Measurements from ENCODE around the gene FXYD2. TPM values are rescaled to one million over a fixed set of nuclear protein-coding genes. Genes with fewer than 3 reads are reported as not detected.

FXYD2 gene
- total RNA-seq, 2 experiments from 2014 or later = 1.7 to 2.1 TPM

DNA sequence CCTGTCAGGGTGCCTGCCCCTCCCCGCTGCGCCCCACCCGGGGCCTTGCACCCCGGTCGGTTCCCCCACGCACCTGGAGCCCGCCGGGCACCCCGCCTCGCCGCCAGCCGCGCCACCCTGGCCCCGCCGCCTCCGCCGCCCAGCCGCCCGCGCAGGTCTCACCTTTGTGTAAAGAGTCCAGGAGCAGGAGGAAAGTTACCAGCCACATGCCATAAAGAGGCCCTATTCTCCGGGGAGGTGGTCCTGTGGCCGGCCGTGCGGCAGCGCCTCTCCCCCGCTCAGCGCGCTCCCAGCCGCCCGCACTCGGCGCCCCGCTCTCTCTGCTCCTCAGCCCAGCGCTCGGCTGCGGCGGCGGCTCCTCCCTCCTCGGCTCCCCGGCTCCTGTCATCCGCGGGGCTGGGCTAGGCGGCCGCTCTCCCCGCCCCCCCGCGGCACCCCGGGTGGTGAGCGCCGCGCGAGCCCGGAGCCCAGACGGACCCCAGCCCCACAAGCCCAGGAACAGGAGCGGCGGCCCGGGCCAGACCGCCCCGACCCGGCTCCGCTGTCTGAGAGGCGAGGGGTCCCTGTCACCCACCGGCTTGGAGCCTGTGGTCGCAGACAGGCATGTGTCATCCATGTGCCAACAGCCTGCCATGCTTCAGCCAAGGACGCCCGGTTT lies 27.5 kb downstream of the FXYD2 start, which contains the start of gene DSCAML1:
TSS of gene DSCAML1 (minus strand) at position 345 of the 658 bp plus-strand sequence. CDS start at position 208, 137 bp downstream.
- ChIA-PET POLR2A (no interaction called here), CTCF (interaction anchor here (1.3 kb wide), 1 partner anchor 21 kb away, joined by 3 read pairs; no protein-coding TSS in a partner anchor)
- Histone ChIP-seq H3K36me3 (ENCODE audit: insufficient read depth, low read length) (no peaks in the 10 kb centered on the region), H3K27ac (ENCODE audit: low read depth in 1 of 2, low read length in 2 of 2) (no peak within 1 kb of the TSS), H3K4me1 (ENCODE audit: insufficient read depth, low read length) (peaks cover 23% of the 10 kb centered on the region), H3K27me3 (ENCODE audit: control insufficient read depth in 1 of 2, insufficient read depth in 2 of 2, low read length in 2 of 2) (peaks cover 53 to 56% of the 10 kb centered on the region in 2 experiments), H3K9me3 (ENCODE audit: control insufficient read depth in 1 of 2, insufficient read depth in 1 of 2, low read length in 2 of 2) (peaks cover 0 to 15% of the 10 kb centered on the region in 2 experiments), H3K4me3 (ENCODE audit: low read length) (peak within 1 kb of the TSS; percentile 41)
- ATAC-seq (ENCODE audit: poor library complexity) (peak; percentile 89), DNase-seq (peak in 11 of 14 experiments; percentile 23 to 66 (median 34))
- H3K27me3 Mint-ChIP-seq = peaks cover 61% of the 10 kb centered on the region
- H3K36me3 Mint-ChIP-seq (ENCODE audit: low read depth) = no peaks in the 10 kb centered on the region
- no peaks in the 10 kb centered on the region for H3K9me3 Mint-ChIP-seq
- TF ChIP-seq, protein P1, sequence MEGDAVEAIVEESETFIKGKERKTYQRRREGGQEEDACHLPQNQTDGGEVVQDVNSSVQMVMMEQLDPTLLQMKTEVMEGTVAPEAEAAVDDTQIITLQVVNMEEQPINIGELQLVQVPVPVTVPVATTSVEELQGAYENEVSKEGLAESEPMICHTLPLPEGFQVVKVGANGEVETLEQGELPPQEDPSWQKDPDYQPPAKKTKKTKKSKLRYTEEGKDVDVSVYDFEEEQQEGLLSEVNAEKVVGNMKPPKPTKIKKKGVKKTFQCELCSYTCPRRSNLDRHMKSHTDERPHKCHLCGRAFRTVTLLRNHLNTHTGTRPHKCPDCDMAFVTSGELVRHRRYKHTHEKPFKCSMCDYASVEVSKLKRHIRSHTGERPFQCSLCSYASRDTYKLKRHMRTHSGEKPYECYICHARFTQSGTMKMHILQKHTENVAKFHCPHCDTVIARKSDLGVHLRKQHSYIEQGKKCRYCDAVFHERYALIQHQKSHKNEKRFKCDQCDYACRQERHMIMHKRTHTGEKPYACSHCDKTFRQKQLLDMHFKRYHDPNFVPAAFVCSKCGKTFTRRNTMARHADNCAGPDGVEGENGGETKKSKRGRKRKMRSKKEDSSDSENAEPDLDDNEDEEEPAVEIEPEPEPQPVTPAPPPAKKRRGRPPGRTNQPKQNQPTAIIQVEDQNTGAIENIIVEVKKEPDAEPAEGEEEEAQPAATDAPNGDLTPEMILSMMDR (IDR thresholded peaks at IDR 0.05) = no peak
- H3K4me1 Mint-ChIP-seq (ENCODE audit: low read depth) = peaks cover 17% of the 10 kb centered on the region
- peak within 1 kb of the TSS; percentile 62 for H3K4me3 Mint-ChIP-seq
- intact Hi-C loops (cut with DNase I, micrococcal nuclease) = no loop called here
- no peak within 1 kb of the TSS for H3K27ac Mint-ChIP-seq

DNA sequence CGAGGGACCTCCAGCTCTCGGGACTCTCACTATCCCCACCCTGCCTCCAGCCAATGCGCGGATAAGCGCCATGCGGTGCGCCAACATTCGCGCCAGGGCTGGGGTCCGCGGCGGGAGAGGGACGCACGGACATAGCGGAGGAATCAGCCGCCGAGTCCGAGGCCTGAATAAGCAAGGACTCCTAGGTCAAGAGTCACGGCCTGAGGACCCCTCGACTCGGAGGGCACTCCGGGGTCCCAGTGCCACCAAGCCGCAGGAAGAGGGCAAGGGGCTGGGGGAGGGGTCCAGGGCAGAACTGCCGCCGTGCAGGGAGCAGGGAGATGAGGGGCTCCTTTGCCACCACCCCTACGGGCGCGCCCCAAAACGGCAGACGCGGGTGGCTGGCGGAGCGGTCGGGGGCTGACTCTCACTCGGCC lies 28.1 kb downstream of the FXYD2 start:
- H3K27me3 ChIP-seq (ENCODE audit: control insufficient read depth in 1 of 2, insufficient read depth in 2 of 2, low read length in 2 of 2) = peaks cover 56 to 59% of the 10 kb centered on the region in 2 experiments
- no peak for ATAC-seq (ENCODE audit: poor library complexity)

DNA sequence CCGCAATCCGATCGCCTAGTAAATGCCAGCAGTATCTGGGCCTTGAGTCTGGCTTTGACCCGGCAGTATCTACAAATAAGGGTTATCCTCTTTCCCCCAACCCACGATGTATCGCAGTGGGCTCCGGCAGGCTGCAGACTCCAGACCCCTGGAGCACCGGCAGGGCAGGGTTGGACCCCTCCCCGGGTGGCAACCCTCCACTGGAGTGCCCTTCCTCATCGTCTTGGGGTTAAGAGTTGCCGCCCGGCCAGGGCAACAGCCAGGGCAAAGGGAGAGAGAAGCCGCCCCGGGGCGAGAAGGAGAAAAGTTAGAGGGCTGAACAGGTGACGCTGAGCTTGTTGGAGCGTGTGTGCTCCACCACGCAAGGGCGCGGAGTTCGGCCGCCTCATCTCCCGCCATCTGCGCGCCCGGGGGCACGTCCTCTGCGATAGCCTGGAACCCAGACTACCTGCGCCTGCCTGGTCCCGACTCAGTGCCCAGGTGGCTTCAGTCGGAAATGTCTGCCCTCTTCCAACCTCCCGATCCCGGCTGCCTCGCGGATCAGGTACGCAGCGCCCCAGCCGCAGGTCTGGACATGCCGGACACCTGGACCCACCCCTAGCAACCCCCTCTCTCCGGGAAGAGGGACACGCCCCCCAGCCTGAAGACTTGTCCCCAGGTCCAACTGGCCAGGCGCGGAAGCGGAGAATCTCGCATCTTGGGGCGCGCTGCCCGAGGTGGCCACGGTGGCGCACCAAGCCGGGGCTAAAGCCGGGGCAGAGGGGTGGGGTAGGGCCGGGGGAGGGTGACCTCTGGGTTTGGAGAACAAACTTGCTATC lies 28.7 kb downstream of the FXYD2 start:
- peak overlapping the region; percentile 41 for H3K4me3 ChIP-seq (ENCODE audit: low read length)
- DNase-seq (peak in 1 of 14 experiments; percentile 31), ATAC-seq (ENCODE audit: poor library complexity) (no peak)
- Mint-ChIP-seq H3K27ac (no peak overlapping the region), H3K36me3 (ENCODE audit: low read depth) (no peaks in the 10 kb centered on the region), H3K27me3 (peaks cover 71% of the 10 kb centered on the region), H3K4me3 (peak overlapping the region; percentile 62), H3K9me3 (no peaks in the 10 kb centered on the region), H3K4me1 (ENCODE audit: low read depth) (peaks cover 17% of the 10 kb centered on the region)
- H3K36me3 ChIP-seq (ENCODE audit: insufficient read depth, low read length) = no peaks in the 10 kb centered on the region
- peaks cover 59 to 65% of the 10 kb centered on the region in 2 experiments for H3K27me3 ChIP-seq (ENCODE audit: control insufficient read depth in 1 of 2, insufficient read depth in 2 of 2, low read length in 2 of 2)
- TF ChIP-seq, protein P1 (IDR thresholded peaks at IDR 0.05) = no peak
- CTCF ChIA-PET = no interaction called here
- H3K27ac ChIP-seq (ENCODE audit: low read depth in 1 of 2, low read length in 2 of 2) = no peak overlapping the region
- H3K9me3 ChIP-seq (ENCODE audit: control insufficient read depth in 1 of 2, insufficient read depth in 1 of 2, low read length in 2 of 2) = peaks cover 0 to 15% of the 10 kb centered on the region in 2 experiments
- intact Hi-C loops (cut with DNase I, micrococcal nuclease) = no loop called here
- POLR2A ChIA-PET = interaction anchor here (0.6 kb wide), 1 partner anchor 337 kb away, joined by 3 read pairs; no protein-coding TSS in a partner anchor
- peaks cover 23% of the 10 kb centered on the region for H3K4me1 ChIP-seq (ENCODE audit: insufficient read depth, low read length)

More for the DNA sequence above, 28.1 kb downstream of the FXYD2 start:
- no peaks in the 10 kb centered on the region for H3K36me3 ChIP-seq (ENCODE audit: insufficient read depth, low read length)
- H3K27ac ChIP-seq (ENCODE audit: low read depth in 1 of 2, low read length in 2 of 2) = no peak overlapping the region
- POLR2A ChIA-PET = interaction anchor here (0.6 kb wide), 1 partner anchor 337 kb away, joined by 3 read pairs; no protein-coding TSS in a partner anchor
- peaks cover 0 to 15% of the 10 kb centered on the region in 2 experiments for H3K9me3 ChIP-seq (ENCODE audit: control insufficient read depth in 1 of 2, insufficient read depth in 1 of 2, low read length in 2 of 2)
- Mint-ChIP-seq H3K27ac (no peak overlapping the region), H3K36me3 (ENCODE audit: low read depth) (no peaks in the 10 kb centered on the region), H3K27me3 (peaks cover 65% of the 10 kb centered on the region), H3K9me3 (no peaks in the 10 kb centered on the region), H3K4me3 (no peak overlapping the region), H3K4me1 (ENCODE audit: low read depth) (peaks cover 17% of the 10 kb centered on the region)
- H3K4me3 ChIP-seq (ENCODE audit: low read length) = peak overlapping the region; percentile 41
- intact Hi-C loops (cut with DNase I, micrococcal nuclease) = no loop called here
- TF ChIP-seq, protein P1 (IDR thresholded peaks at IDR 0.05) = no peak
- peaks cover 23% of the 10 kb centered on the region for H3K4me1 ChIP-seq (ENCODE audit: insufficient read depth, low read length)
- no peak for DNase-seq
- CTCF ChIA-PET = no interaction called here
